ENCODE results near the gene TEX2.

Gene TEX2

GRCh38 chr17:64115822-64116534, 147.1 kb downstream of the TEX2 start:
- no peak for TF ChIP-seq GATA2 (IDR thresholded peaks at IDR 0.05; ENCODE audit: low read depth, low read length)
- TF ChIP-seq GATA3 (IDR thresholded peaks at IDR 0.05; ENCODE audit: low read depth, low read length) = no peak

GRCh38 chr17:64115043-64115698, 147.9 kb downstream of the TEX2 start:
- TF ChIP-seq GATA2 (IDR thresholded peaks at IDR 0.05; ENCODE audit: low read depth, low read length) = no peak
- no peak for TF ChIP-seq GATA3 (IDR thresholded peaks at IDR 0.05; ENCODE audit: low read depth, low read length)

GRCh38 chr17:64113006-64113405, 150.1 kb downstream of the TEX2 start:
- TF ChIP-seq GATA2 (IDR thresholded peaks at IDR 0.05; ENCODE audit: low read depth, low read length) = no peak
- TF ChIP-seq GATA3 (IDR thresholded peaks at IDR 0.05; ENCODE audit: low read depth, low read length) = no peak

GRCh38 chr17:64111831-64112230, 151.2 kb downstream of the TEX2 start:
- TF ChIP-seq GATA2 (IDR thresholded peaks at IDR 0.05; ENCODE audit: low read depth, low read length) (no peak), GATA3 (IDR thresholded peaks at IDR 0.05; ENCODE audit: low read depth, low read length) (no peak)

GRCh38 chr17:64110379-64111152, 152.5 kb downstream of the TEX2 start:
- no peak for TF ChIP-seq GATA3 (IDR thresholded peaks at IDR 0.05; ENCODE audit: low read depth, low read length)
- no peak for TF ChIP-seq GATA2 (IDR thresholded peaks at IDR 0.05; ENCODE audit: low read depth, low read length)

- TF ChIP-seq GATA2 (IDR thresholded peaks at IDR 0.05; ENCODE audit: low read depth, low read length) (no peak), GATA3 (IDR thresholded peaks at IDR 0.05; ENCODE audit: low read depth, low read length) (no peak)
These were observed 153.7 kb downstream of the TEX2 start for GRCh38 chr17:64109400-64109799.

- TF ChIP-seq GATA3 (IDR thresholded peaks at IDR 0.05; ENCODE audit: low read depth, low read length) = no peak
- no peak for TF ChIP-seq GATA2 (IDR thresholded peaks at IDR 0.05; ENCODE audit: low read depth, low read length)
These were observed 155.4 kb downstream of the TEX2 start for GRCh38 chr17:64107500-64108236.

- TF ChIP-seq GATA2 (IDR thresholded peaks at IDR 0.05; ENCODE audit: low read depth, low read length) = no peak
- TF ChIP-seq GATA3 (IDR thresholded peaks at IDR 0.05; ENCODE audit: low read depth, low read length) = no peak
These were observed 156.1 kb downstream of the TEX2 start for GRCh38 chr17:64106918-64107317.

- TF ChIP-seq GATA3 (IDR thresholded peaks at IDR 0.05; ENCODE audit: low read depth, low read length) (no peak), GATA2 (IDR thresholded peaks at IDR 0.05; ENCODE audit: low read depth, low read length) (no peak)
These were observed 159.4 kb downstream of the TEX2 start for GRCh38 chr17:64103391-64104364.

- TF ChIP-seq GATA3 (IDR thresholded peaks at IDR 0.05; ENCODE audit: low read depth, low read length) = no peak
These were observed 160.3 kb downstream of the TEX2 start for GRCh38 chr17:64102627-64103390.

- TF ChIP-seq GATA2 (IDR thresholded peaks at IDR 0.05; ENCODE audit: low read depth, low read length) = no peak
- TF ChIP-seq GATA3 (IDR thresholded peaks at IDR 0.05; ENCODE audit: low read depth, low read length) = no peak
These were observed 163.5 kb downstream of the TEX2 start for GRCh38 chr17:64099543-64099942.

Measured in SH-SY5Y (cell line).